Rectal smooth muscle tissue (tissue), 1 donor: ENCODE measurements around the gene CCHCR1.
"Not testable (repeated sequence)": the region's sequence is repeated elsewhere in the genome, so short reads cannot be mapped to it uniquely, and the experiment has no call there.

Experiments used
- H3K27ac ChIP-seq: one replicate; pipeline ENCODE4 v1.7.0; 2013; ENCODE audit warnings: low read depth, low read length, inconsistent platforms
- H3K27me3 ChIP-seq: one replicate; pipeline ENCODE4 v1.7.0; 2013; ENCODE audit warnings: low read length; ENCODE audit not compliant: control insufficient read depth, insufficient read depth
- H3K36me3 ChIP-seq: one replicate; pipeline ENCODE4 v1.7.0; 2013; ENCODE audit warnings: low read length; ENCODE audit not compliant: control insufficient read depth, insufficient read depth
- H3K4me1 ChIP-seq: one replicate; pipeline ENCODE4 v1.7.0; 2013; ENCODE audit warnings: low read length; ENCODE audit not compliant: control insufficient read depth, insufficient read depth
- H3K4me3 ChIP-seq: one replicate; pipeline ENCODE4 v1.7.0; 2013; ENCODE audit warnings: low read length
- H3K9ac ChIP-seq: one replicate; pipeline ENCODE4 v1.7.0; 2013; ENCODE audit warnings: low read length

CCHCR1 gene

GRCh38 chr6:31193206-31193605 is 35.6 kb upstream of the CCHCR1 start:
- Histone ChIP-seq H3K36me3 (no peaks in the 10 kb centered on the region), H3K4me3 (no peak overlapping the region), H3K4me1 (no peaks in the 10 kb centered on the region), H3K27ac (no peak overlapping the region), H3K9ac (no peak overlapping the region), H3K27me3 (no peaks in the 10 kb centered on the region)

- H3K4me3 ChIP-seq, H3K36me3 ChIP-seq, H3K9ac ChIP-seq, H3K27ac ChIP-seq, H3K27me3 ChIP-seq, H3K4me1 ChIP-seq: not testable (repeated sequence)
Observed at GRCh38 chr6:31192431-31193105, 35.0 kb upstream of the CCHCR1 start.

- Histone ChIP-seq H3K4me1 (no peaks in the 10 kb centered on the region), H3K9ac (no peak overlapping the region), H3K27me3 (no peaks in the 10 kb centered on the region)
Observed at GRCh38 chr6:31190488-31190887, 32.9 kb upstream of the CCHCR1 start.

GRCh38 chr6:31189223-31189622 is 31.6 kb upstream of the CCHCR1 start:
- not testable (repeated sequence) for H3K27me3 ChIP-seq, H3K4me1 ChIP-seq, H3K36me3 ChIP-seq, H3K9ac ChIP-seq, H3K4me3 ChIP-seq, H3K27ac ChIP-seq

More at GRCh38 chr6:31190488-31190887, 32.9 kb upstream of the CCHCR1 start:
- Histone ChIP-seq H3K27ac (no peak overlapping the region), H3K4me3 (no peak overlapping the region), H3K36me3 (no peaks in the 10 kb centered on the region)

- Histone ChIP-seq H3K27ac (no peak overlapping the region), H3K4me3 (no peak overlapping the region), H3K9ac (no peak overlapping the region), H3K27me3 (no peaks in the 10 kb centered on the region), H3K36me3 (no peaks in the 10 kb centered on the region), H3K4me1 (no peaks in the 10 kb centered on the region)
Observed at GRCh38 chr6:31187780-31188194, 30.2 kb upstream of the CCHCR1 start.

GRCh38 chr6:31186052-31186734 is 28.6 kb upstream of the CCHCR1 start:
- Histone ChIP-seq H3K4me1 (no peaks in the 10 kb centered on the region), H3K27me3 (no peaks in the 10 kb centered on the region), H3K27ac (no peak overlapping the region), H3K4me3 (peak overlapping the region; percentile 29), H3K36me3 (no peaks in the 10 kb centered on the region), H3K9ac (no peak overlapping the region)

- not testable (repeated sequence) for H3K27me3 ChIP-seq, H3K9ac ChIP-seq, H3K27ac ChIP-seq, H3K36me3 ChIP-seq, H3K4me1 ChIP-seq
- peak overlapping the region; percentile 29 for H3K4me3 ChIP-seq
Observed at GRCh38 chr6:31185695-31186051, 28.1 kb upstream of the CCHCR1 start.

- not testable (repeated sequence) for H3K9ac ChIP-seq, H3K27ac ChIP-seq, H3K4me1 ChIP-seq, H3K36me3 ChIP-seq, H3K4me3 ChIP-seq, H3K27me3 ChIP-seq
Observed at GRCh38 chr6:31183859-31184258, 26.3 kb upstream of the CCHCR1 start.

- H3K9ac ChIP-seq, H3K27me3 ChIP-seq, H3K36me3 ChIP-seq, H3K4me1 ChIP-seq, H3K27ac ChIP-seq, H3K4me3 ChIP-seq: not testable (repeated sequence)
Observed at GRCh38 chr6:31183287-31183686, 25.7 kb upstream of the CCHCR1 start.

- Histone ChIP-seq H3K4me1 (no peaks in the 10 kb centered on the region), H3K27me3 (no peaks in the 10 kb centered on the region), H3K27ac (peak overlapping the region; percentile 37), H3K36me3 (no peaks in the 10 kb centered on the region), H3K4me3 (peak overlapping the region; percentile 45), H3K9ac (no peak overlapping the region)
Observed at GRCh38 chr6:31180500-31180899, 22.9 kb upstream of the CCHCR1 start.

GRCh38 chr6:31179896-31180295 is 22.3 kb upstream of the CCHCR1 start:
- Histone ChIP-seq H3K27ac (peak overlapping the region; percentile 37), H3K4me3 (no peak overlapping the region)

GRCh38 chr6:31179042-31179386 is 21.4 kb upstream of the CCHCR1 start:
- Histone ChIP-seq H3K36me3 (no peaks in the 10 kb centered on the region), H3K4me3 (no peak overlapping the region), H3K27me3 (no peaks in the 10 kb centered on the region), H3K9ac (no peak overlapping the region), H3K27ac (no peak overlapping the region), H3K4me1 (no peaks in the 10 kb centered on the region)

More at GRCh38 chr6:31179896-31180295, 22.3 kb upstream of the CCHCR1 start:
- Histone ChIP-seq H3K36me3 (no peaks in the 10 kb centered on the region), H3K27me3 (no peaks in the 10 kb centered on the region), H3K9ac (no peak overlapping the region), H3K4me1 (no peaks in the 10 kb centered on the region)
